K562 (cell line): ENCODE measurements around the gene ASIC3. TPM values are rescaled to one million over a fixed set of nuclear protein-coding genes. Genes with fewer than 3 reads are reported as not detected.

ENCODE experiments used
- CBX3 ChIP-seq, 2 experiments: IDR thresholded peaks; 1 replicate in 1 of 2; 2 replicates in 1 of 2; pipeline ENCODE4 v1.6.1; 2012; ENCODE audit warnings: inconsistent platforms in 2 of 2, low read length in 2 of 2, borderline replicate concordance in 1 of 2, control low read depth in 1 of 2
- ELF4 ChIP-seq: fragments of 450-650 bp; formaldehyde crosslinking; IDR thresholded peaks from 2 replicates; pipeline ENCODE4 v1.4.0; 2022; ENCODE audit warnings: missing genetic modification characterization
- FOXA3 ChIP-seq, 2 experiments: fragments of 450-650 bp in 1 of 2; sonication (generic) in 1 of 2; formaldehyde crosslinking; IDR thresholded peaks in 1 of 2; conservative IDR thresholded peaks in 1 of 2; 2 replicates each; pipeline versions ENCODE4 v1.4.0 to v1.8.0; 2020 to 2022; ENCODE audit warnings: mild to moderate bottlenecking in 2 of 2, missing genetic modification reagents in 1 of 2
- MED1 ChIP-seq: sonication (generic); formaldehyde crosslinking; IDR thresholded peaks from 2 replicates; pipeline ENCODE4 v1.8.1; 2023; ENCODE audit warnings: missing genetic modification reagents, borderline replicate concordance
- MEIS2 ChIP-seq: fragments of 450-650 bp; IDR thresholded peaks from 2 replicates; pipeline ENCODE4 v1.6.1; 2014; ENCODE audit warnings: mild to moderate bottlenecking; ENCODE audit not compliant: partially characterized antibody
- POLR2H ChIP-seq: IDR thresholded peaks from 2 replicates; pipeline ENCODE4 v1.6.1; 2016; ENCODE audit warnings: missing genetic modification characterization, low read depth, mild to moderate bottlenecking, control low read depth, missing compliant biosample characterization, moderate library complexity
- RBM25 ChIP-seq: fragments of 200-400 bp; formaldehyde crosslinking; IDR thresholded peaks from 2 replicates; pipeline ENCODE4 v1.6.1; 2018; ENCODE audit warnings: low read length, low read depth, moderate library complexity; ENCODE audit not compliant: severe bottlenecking
- SETDB1 ChIP-seq: IDR thresholded peaks from one replicate; pipeline ENCODE4 v1.6.1; 2012; ENCODE audit warnings: low read length, control low read depth, inconsistent platforms
- SMARCB1 ChIP-seq: IDR thresholded peaks from 2 replicates; pipeline ENCODE4 v1.6.1; 2011; ENCODE audit warnings: improper control_type of control experiment, low read depth; ENCODE audit not compliant: insufficient read length
- TAL1 ChIP-seq: fragments of 450-650 bp; IDR thresholded peaks from 2 replicates; pipeline ENCODE4 v1.6.1; 2016; ENCODE audit warnings: mild to moderate bottlenecking
- ZNF668 ChIP-seq: fragments of 250-450 bp; sonication (Bioruptor Pico); IDR thresholded peaks from 2 replicates; pipeline ENCODE4 v1.8.0; 2022; ENCODE audit warnings: mild to moderate bottlenecking, inconsistent platforms
- ZNF785 ChIP-seq: fragments of 250-450 bp; sonication (Bioruptor Pico); IDR thresholded peaks from 2 replicates; pipeline ENCODE4 v1.4.0; 2020; ENCODE audit warnings: mild to moderate bottlenecking
- polyA plus RNA-seq, 8 experiments: library from polyadenylated mRNA; depleted of rRNA in 4 of 8; stranded (reverse) in 5 of 8; unstranded in 3 of 8; fragments of >200 nt; fragmentation: Nextera tagmentation in 2 of 8; fragmentation: Illumina TruSeq in 1 of 8; extraction: Ambion mirVana in 2 of 8; extraction: Trizol in 1 of 8; gene quantifications; 2 replicates each; pipeline versions ENCODE4 v1.2.1 to v1.2.3, GENCODE V29; 2011 to 2014; ENCODE audit warnings: inconsistent platforms in 1 of 8, missing spikeins in 1 of 8
- total RNA-seq, 7 experiments: library from RNA; depleted of rRNA in 6 of 7; stranded (reverse); fragments of >200 nt in 6 of 7; fragmentation: Illumina TruSeq in 2 of 7; extraction: Trizol in 2 of 7; gene quantifications; 2 replicates each; pipeline versions ENCODE4 v1.2.1 to v1.2.3, GENCODE V29; 2011 to 2021; ENCODE audit warnings: low replicate concordance in 1 of 7
- TF ChIP-seq, protein P1 (sequence below): sonication (generic); IDR thresholded peaks from 2 replicates; pipeline ENCODE4 v1.6.1; 2016
- TF ChIP-seq, protein P2 (sequence below): sonication (generic); formaldehyde crosslinking; IDR thresholded peaks from 2 replicates; pipeline ENCODE4 v1.8.1; 2023; ENCODE audit warnings: mild to moderate bottlenecking, missing genetic modification reagents
- TF ChIP-seq, protein P3 (sequence below): sonication (generic); formaldehyde crosslinking; IDR thresholded peaks from 2 replicates; pipeline ENCODE4 v1.5.0; 2020; ENCODE audit warnings: missing genetic modification reagents
- TF ChIP-seq, protein P4 (sequence below), 2 experiments: IDR thresholded peaks in 1 of 2; conservative IDR thresholded peaks in 1 of 2; 2 replicates each; pipeline ENCODE4 v1.6.1; 2016; ENCODE audit warnings: low read depth in 2 of 2, mild to moderate bottlenecking in 1 of 2, missing compliant biosample characterization in 1 of 2, missing genetic modification characterization in 1 of 2, moderate library complexity in 1 of 2
- TF ChIP-seq, protein P5 (sequence below), 2 experiments: fragments of 450-650 bp; IDR thresholded peaks; 2 replicates each; pipeline ENCODE4 v1.6.1; 2016

ASIC3 gene
- total and polyA plus RNA-seq, 9 of the 15 experiments (the other 6 are each of a cell fraction or from before 2014, with no cell fraction given) = 0.11 to 5.0 (median 0.87) TPM

DNA sequence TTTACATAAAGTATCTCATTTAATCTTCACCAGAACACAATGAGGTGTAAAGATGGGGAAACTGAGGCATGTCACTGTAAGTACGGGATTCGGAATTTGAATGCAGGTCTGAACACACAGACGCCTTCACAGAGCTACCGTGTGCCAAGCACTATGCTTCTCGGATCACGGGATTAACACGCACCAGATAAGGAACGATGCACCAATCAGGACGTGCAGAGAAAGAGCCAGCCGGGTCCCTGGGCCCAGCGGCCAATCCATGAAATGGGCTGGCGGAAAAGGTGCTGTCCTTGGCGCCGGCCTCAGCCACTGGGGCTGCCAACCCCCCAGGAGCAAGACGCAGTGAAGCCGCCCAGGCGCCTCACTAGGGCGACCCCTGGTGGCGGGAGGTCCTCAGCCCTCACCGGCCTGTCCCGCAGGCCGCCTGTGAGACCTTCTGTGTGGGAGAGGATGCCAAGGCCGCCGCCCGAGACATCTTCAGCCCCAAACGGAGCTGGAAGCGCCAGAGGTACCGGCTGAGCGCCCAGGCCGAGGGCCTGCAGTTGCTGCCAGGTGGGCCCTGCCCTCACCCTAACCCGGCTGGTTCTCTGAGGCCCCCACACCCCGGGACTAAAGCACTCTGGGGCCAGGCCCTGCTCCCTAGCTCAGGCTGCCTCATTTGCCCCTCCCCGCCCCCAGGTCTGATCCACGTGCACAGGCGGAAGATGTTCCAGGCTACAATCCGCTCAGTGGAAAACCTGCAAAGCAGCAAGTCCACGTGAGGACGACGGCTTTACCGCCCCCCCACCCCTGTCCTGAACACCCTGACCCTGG, 39.6 kb upstream of the ASIC3 start (continued):
- TF ChIP-seq, protein P1, sequence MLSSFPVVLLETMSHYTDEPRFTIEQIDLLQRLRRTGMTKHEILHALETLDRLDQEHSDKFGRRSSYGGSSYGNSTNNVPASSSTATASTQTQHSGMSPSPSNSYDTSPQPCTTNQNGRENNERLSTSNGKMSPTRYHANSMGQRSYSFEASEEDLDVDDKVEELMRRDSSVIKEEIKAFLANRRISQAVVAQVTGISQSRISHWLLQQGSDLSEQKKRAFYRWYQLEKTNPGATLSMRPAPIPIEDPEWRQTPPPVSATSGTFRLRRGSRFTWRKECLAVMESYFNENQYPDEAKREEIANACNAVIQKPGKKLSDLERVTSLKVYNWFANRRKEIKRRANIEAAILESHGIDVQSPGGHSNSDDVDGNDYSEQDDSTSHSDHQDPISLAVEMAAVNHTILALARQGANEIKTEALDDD = no peak
- TF ChIP-seq RBM25 (no peak), MED1 (no peak), ZNF668 (CRISPR knock-in tag) (no peak; the same call in 1 of the 2 replicates), POLR2H (no peak), ZNF785 (CRISPR knock-in tag) (no peak), ELF4 (no peak), CBX3 (IDR thresholded peaks at IDR 0.05; ENCODE audit: borderline replicate concordance in 1 of 2, low read length in 2 of 2) (peak in 1 of 2 experiments; percentile 88; a peak in 2 of 3 replicates), FOXA3 (CRISPR knock-in tag; conservative IDR thresholded peaks at IDR 0.05 in 1 of 2, IDR thresholded peaks at IDR 0.05 in 1 of 2) (peak in 1 of 2 experiments; percentile 46; a peak in 1 of 4 replicates), SMARCB1 (peak; percentile 95), TAL1 (no peak), SETDB1 (no peak), MEIS2 (peak; percentile 18)
- TF ChIP-seq, protein P2, sequence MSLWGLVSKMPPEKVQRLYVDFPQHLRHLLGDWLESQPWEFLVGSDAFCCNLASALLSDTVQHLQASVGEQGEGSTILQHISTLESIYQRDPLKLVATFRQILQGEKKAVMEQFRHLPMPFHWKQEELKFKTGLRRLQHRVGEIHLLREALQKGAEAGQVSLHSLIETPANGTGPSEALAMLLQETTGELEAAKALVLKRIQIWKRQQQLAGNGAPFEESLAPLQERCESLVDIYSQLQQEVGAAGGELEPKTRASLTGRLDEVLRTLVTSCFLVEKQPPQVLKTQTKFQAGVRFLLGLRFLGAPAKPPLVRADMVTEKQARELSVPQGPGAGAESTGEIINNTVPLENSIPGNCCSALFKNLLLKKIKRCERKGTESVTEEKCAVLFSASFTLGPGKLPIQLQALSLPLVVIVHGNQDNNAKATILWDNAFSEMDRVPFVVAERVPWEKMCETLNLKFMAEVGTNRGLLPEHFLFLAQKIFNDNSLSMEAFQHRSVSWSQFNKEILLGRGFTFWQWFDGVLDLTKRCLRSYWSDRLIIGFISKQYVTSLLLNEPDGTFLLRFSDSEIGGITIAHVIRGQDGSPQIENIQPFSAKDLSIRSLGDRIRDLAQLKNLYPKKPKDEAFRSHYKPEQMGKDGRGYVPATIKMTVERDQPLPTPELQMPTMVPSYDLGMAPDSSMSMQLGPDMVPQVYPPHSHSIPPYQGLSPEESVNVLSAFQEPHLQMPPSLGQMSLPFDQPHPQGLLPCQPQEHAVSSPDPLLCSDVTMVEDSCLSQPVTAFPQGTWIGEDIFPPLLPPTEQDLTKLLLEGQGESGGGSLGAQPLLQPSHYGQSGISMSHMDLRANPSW = peak; percentile 94; the same call in 1 of the 2 replicates
- TF ChIP-seq, protein P3, sequence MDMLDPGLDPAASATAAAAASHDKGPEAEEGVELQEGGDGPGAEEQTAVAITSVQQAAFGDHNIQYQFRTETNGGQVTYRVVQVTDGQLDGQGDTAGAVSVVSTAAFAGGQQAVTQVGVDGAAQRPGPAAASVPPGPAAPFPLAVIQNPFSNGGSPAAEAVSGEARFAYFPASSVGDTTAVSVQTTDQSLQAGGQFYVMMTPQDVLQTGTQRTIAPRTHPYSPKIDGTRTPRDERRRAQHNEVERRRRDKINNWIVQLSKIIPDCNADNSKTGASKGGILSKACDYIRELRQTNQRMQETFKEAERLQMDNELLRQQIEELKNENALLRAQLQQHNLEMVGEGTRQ (CRISPR knock-in tag) = peak; percentile 59; the same call in 1 of the 2 replicates
- TF ChIP-seq, protein P4, sequence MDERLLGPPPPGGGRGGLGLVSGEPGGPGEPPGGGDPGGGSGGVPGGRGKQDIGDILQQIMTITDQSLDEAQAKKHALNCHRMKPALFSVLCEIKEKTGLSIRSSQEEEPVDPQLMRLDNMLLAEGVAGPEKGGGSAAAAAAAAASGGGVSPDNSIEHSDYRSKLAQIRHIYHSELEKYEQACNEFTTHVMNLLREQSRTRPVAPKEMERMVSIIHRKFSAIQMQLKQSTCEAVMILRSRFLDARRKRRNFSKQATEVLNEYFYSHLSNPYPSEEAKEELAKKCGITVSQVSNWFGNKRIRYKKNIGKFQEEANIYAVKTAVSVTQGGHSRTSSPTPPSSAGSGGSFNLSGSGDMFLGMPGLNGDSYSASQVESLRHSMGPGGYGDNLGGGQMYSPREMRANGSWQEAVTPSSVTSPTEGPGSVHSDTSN (CRISPR knock-in tag; IDR thresholded peaks at IDR 0.05; ENCODE audit: low read depth) = no peak
- TF ChIP-seq, protein P4 (tag; conservative IDR thresholded peaks at IDR 0.05; ENCODE audit: low read depth) = no peak
- TF ChIP-seq, protein P5, sequence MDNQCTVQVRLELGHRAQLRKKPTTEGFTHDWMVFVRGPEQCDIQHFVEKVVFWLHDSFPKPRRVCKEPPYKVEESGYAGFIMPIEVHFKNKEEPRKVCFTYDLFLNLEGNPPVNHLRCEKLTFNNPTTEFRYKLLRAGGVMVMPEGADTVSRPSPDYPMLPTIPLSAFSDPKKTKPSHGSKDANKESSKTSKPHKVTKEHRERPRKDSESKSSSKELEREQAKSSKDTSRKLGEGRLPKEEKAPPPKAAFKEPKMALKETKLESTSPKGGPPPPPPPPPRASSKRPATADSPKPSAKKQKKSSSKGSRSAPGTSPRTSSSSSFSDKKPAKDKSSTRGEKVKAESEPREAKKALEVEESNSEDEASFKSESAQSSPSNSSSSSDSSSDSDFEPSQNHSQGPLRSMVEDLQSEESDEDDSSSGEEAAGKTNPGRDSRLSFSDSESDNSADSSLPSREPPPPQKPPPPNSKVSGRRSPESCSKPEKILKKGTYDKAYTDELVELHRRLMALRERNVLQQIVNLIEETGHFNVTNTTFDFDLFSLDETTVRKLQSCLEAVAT (IDR thresholded peaks at IDR 0.05) = peak in 1 of 2 experiments; percentile 77; a peak in 3 of 4 replicates
